Neuronal stem cell (in vitro differentiated cells): ENCODE measurements around the gene PLCH1.

Experiments used
- DNase-seq: peaks from one replicate; pipeline ENCODE4 v3.0.0-alpha.2; 2013; ENCODE audit warnings: low spot score
- H2AFZ ChIP-seq: one replicate; pipeline ENCODE4 v1.6.1; 2013; ENCODE audit warnings: mild to moderate bottlenecking, low read length, inconsistent platforms
- H2AK5ac ChIP-seq: 2 replicates; pipeline ENCODE4 v1.6.1; 2013; ENCODE audit warnings: low read depth, mild to moderate bottlenecking, inconsistent platforms, low read length, moderate library complexity, mixed read lengths
- H2BK120ac ChIP-seq: 2 replicates; pipeline ENCODE4 v1.6.1; 2013; ENCODE audit warnings: low read depth, mild to moderate bottlenecking, inconsistent platforms, low read length, moderate library complexity, mixed read lengths
- H2BK12ac ChIP-seq: one replicate; pipeline ENCODE4 v1.6.1; 2013; ENCODE audit warnings: low read length, inconsistent platforms
- H2BK15ac ChIP-seq: 2 replicates; pipeline ENCODE4 v1.6.1; 2013; ENCODE audit warnings: mild to moderate bottlenecking, low read length, inconsistent platforms, mixed read lengths
- H2BK5ac ChIP-seq: one replicate; pipeline ENCODE4 v1.6.1; 2013; ENCODE audit warnings: inconsistent platforms, mild to moderate bottlenecking, low read length, moderate library complexity
- H3K14ac ChIP-seq: one replicate; pipeline ENCODE4 v1.6.1; 2013; ENCODE audit warnings: low read length, inconsistent platforms
- H3K18ac ChIP-seq: 2 replicates; pipeline ENCODE4 v1.6.1; 2013; ENCODE audit warnings: low read length, inconsistent platforms
- H3K23ac ChIP-seq: 2 replicates; pipeline ENCODE4 v1.6.1; 2013; ENCODE audit warnings: low read depth, mild to moderate bottlenecking, mixed read lengths, low read length, inconsistent platforms; ENCODE audit not compliant: poor library complexity
- H3K27ac ChIP-seq: replicated peaks from 3 replicates; pipeline ENCODE4 v1.5.1; 2013; ENCODE audit warnings: low read length, inconsistent platforms
- H3K27me3 ChIP-seq, 3 experiments: 2 replicates each; pipeline ENCODE4 v1.6.1; 2013; ENCODE audit warnings: low read length in 3 of 3, mild to moderate bottlenecking in 2 of 3, inconsistent platforms in 1 of 3, low read depth in 1 of 3, mixed read lengths in 1 of 3, moderate library complexity in 1 of 3; ENCODE audit not compliant: control insufficient read depth in 3 of 3, insufficient read depth in 3 of 3
- H3K36me3 ChIP-seq, 2 donors: replicated peaks in 1 of 2; 2 replicates each; pipeline ENCODE4 v1.6.1; 2013; ENCODE audit warnings: low read length in 2 of 2; ENCODE audit not compliant: control insufficient read depth in 2 of 2, insufficient read depth in 2 of 2
- H3K4ac ChIP-seq: 2 replicates; pipeline ENCODE4 v1.6.1; 2013; ENCODE audit warnings: inconsistent platforms, mild to moderate bottlenecking, low read length, moderate library complexity
- H3K4me1 ChIP-seq, 2 donors: 1 replicate in 1 of 2; 2 replicates in 1 of 2; pipeline ENCODE4 v1.6.1; 2013; ENCODE audit warnings: low read length in 2 of 2, low read depth in 1 of 2; ENCODE audit not compliant: control insufficient read depth in 2 of 2, insufficient read depth in 1 of 2
- H3K4me2 ChIP-seq: one replicate; pipeline ENCODE4 v1.6.1; 2013; ENCODE audit warnings: mild to moderate bottlenecking, low read length, inconsistent platforms; ENCODE audit not compliant: insufficient read depth, poor library complexity, severe bottlenecking
- H3K4me3 ChIP-seq, 2 donors: 2 replicates each; pipeline ENCODE4 v1.5.1; 2013; ENCODE audit warnings: low read length in 2 of 2, mild to moderate bottlenecking in 2 of 2, inconsistent platforms in 1 of 2, moderate library complexity in 1 of 2
- H3K79me1 ChIP-seq: one replicate; pipeline ENCODE4 v1.6.1; 2013; ENCODE audit warnings: low read depth, mild to moderate bottlenecking, inconsistent platforms, low read length, moderate library complexity
- H3K9ac ChIP-seq: one replicate; pipeline ENCODE4 v1.6.1; 2013; ENCODE audit warnings: mild to moderate bottlenecking, low read depth, low read length, inconsistent platforms; ENCODE audit not compliant: poor library complexity
- H3K9me3 ChIP-seq, 2 donors: replicated peaks in 1 of 2; 2 replicates each; pipeline versions ENCODE3 to v1.6.1; 2013; ENCODE audit warnings: low read length in 2 of 2, mild to moderate bottlenecking in 2 of 2, inconsistent platforms in 1 of 2, low read depth in 1 of 2, mixed read lengths in 1 of 2, moderate library complexity in 1 of 2; ENCODE audit not compliant: control insufficient read depth in 2 of 2, insufficient read depth in 1 of 2
- H4K8ac ChIP-seq: one replicate; pipeline ENCODE4 v1.6.1; 2013; ENCODE audit warnings: low read depth, mild to moderate bottlenecking, inconsistent platforms, low read length, moderate library complexity
- H4K91ac ChIP-seq: one replicate; pipeline ENCODE4 v1.6.1; 2013; ENCODE audit warnings: low read length, low read depth, mild to moderate bottlenecking, inconsistent platforms; ENCODE audit not compliant: poor library complexity
- WGBS, 2 donors: extraction: QIAGEN DNeasy Blood & Tissue Kit; methylation state at CpG; one replicate each; pipeline ENCODE4 v1.1.7; 2013; ENCODE audit warnings: missing lambda C conversion rate in 2 of 2, mixed read lengths in 1 of 2; ENCODE audit not compliant: insufficient read length in 2 of 2, insufficient replicate concordance in 1 of 2; ENCODE audit errors: extremely low coverage in 2 of 2; 5-methylcytosine and 5-hydroxymethylcytosine counted together

PLCH1 gene

DNA sequence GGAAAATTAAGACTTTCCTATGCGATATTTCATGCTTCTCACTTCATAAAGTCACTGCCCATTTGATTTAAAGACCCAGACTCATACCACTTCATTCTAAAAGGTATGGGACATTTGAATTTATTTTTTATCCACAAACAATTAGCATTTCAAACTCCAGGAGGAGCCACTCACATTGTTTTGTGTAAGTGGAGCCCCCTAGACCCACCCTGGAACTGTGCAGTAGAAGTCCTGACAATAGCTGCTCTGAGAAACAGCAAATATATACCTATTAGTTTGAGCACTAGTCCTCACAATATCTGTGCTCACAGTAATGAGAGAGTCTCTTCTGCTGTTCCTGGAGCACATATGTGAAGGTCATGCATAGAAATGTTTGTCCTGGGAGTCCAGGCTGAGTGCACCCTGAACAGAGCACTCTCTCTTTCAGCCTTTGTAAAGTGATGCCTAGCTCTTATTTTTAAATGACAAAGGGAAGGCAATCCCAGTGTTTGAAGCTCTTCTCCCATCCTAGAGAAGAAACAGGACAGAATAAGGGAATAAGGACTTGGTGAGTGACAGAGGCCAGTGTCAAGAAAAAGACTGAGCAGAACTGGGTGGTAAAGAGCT is 323.9 kb downstream of the PLCH1 start:
- H3K9ac ChIP-seq: no peak overlapping the region
- no peak overlapping the region for H3K18ac ChIP-seq
- WGBS, 2 donors: no CpG with 5 or more reads among the region's 1 CpG
- no peak overlapping the region for H2BK12ac ChIP-seq
- no peak overlapping the region for H3K4me2 ChIP-seq
- H3K27me3 ChIP-seq: no peaks in the 10 kb centered on the region
- no peak overlapping the region for H3K14ac ChIP-seq
- no peak overlapping the region for H2AK5ac ChIP-seq
- H4K91ac ChIP-seq: no peak overlapping the region
- peak overlapping the region; percentile 36 for H2AFZ ChIP-seq
- H2BK120ac ChIP-seq: no peak overlapping the region
- H3K9me3 ChIP-seq: peaks cover 0 to 1% of the 10 kb centered on the region in 2 donors
- H3K23ac ChIP-seq: no peak overlapping the region
- H3K4me3 ChIP-seq: no peak overlapping the region
- H3K79me1 ChIP-seq: no peaks in the 10 kb centered on the region
- DNase-seq: peak; percentile 6
- H2BK5ac ChIP-seq: no peak overlapping the region
- H3K27ac ChIP-seq: no peak overlapping the region
- no peak overlapping the region for H3K4ac ChIP-seq
- no peak overlapping the region for H2BK15ac ChIP-seq
- H3K36me3 ChIP-seq: no peaks in the 10 kb centered on the region
- H3K4me1 ChIP-seq: peaks cover 6 to 34% of the 10 kb centered on the region in 2 donors
- H4K8ac ChIP-seq: no peak overlapping the region

GRCh38 chr3:155420406-155420805 is 324.5 kb downstream of the PLCH1 start:
- no peaks in the 10 kb centered on the region for H3K79me1 ChIP-seq
- no peak overlapping the region for H2AFZ ChIP-seq
- no peaks in the 10 kb centered on the region for H3K36me3 ChIP-seq
- no peak for DNase-seq
- H3K27ac ChIP-seq: no peak overlapping the region
- H3K4me3 ChIP-seq: no peak overlapping the region
- no CpG with 5 or more reads among the region's 4 CpGs for WGBS, 2 donors
- no peak overlapping the region for H3K4me2 ChIP-seq
- H2BK12ac ChIP-seq: no peak overlapping the region
- H3K9ac ChIP-seq: no peak overlapping the region
- no peak overlapping the region for H3K18ac ChIP-seq
- H4K91ac ChIP-seq: no peak overlapping the region
- H2AK5ac ChIP-seq: no peak overlapping the region
- no peak overlapping the region for H2BK5ac ChIP-seq
- no peak overlapping the region for H2BK15ac ChIP-seq
- H4K8ac ChIP-seq: no peak overlapping the region
- no peaks in the 10 kb centered on the region for H3K27me3 ChIP-seq
- H3K14ac ChIP-seq: no peak overlapping the region
- H3K4ac ChIP-seq: no peak overlapping the region
- no peak overlapping the region for H2BK120ac ChIP-seq
- no peak overlapping the region for H3K23ac ChIP-seq
- no peaks in the 10 kb centered on the region for H3K9me3 ChIP-seq
- H3K4me1 ChIP-seq: peaks cover 6 to 34% of the 10 kb centered on the region in 2 donors

GRCh38 chr3:155418407-155418806 is 326.5 kb downstream of the PLCH1 start:
- no peak overlapping the region for H3K14ac ChIP-seq
- no CpG with 5 or more reads among the region's 2 CpGs for WGBS, 2 donors
- H2BK12ac ChIP-seq: no peak overlapping the region
- H3K4me1 ChIP-seq: peaks cover 6 to 28% of the 10 kb centered on the region in 2 donors
- no peak overlapping the region for H3K4me2 ChIP-seq
- H2BK5ac ChIP-seq: no peak overlapping the region
- no peak overlapping the region for H3K27ac ChIP-seq
- no peaks in the 10 kb centered on the region for H3K9me3 ChIP-seq
- H2AK5ac ChIP-seq: no peak overlapping the region
- DNase-seq: peak; percentile 6
- H3K4ac ChIP-seq: no peak overlapping the region
- no peak overlapping the region for H3K23ac ChIP-seq
- H2AFZ ChIP-seq: peak overlapping the region; percentile 30
- H3K9ac ChIP-seq: no peak overlapping the region
- no peak overlapping the region for H3K18ac ChIP-seq
- H3K4me3 ChIP-seq: no peak overlapping the region
- H3K27me3 ChIP-seq: no peaks in the 10 kb centered on the region
- no peak overlapping the region for H4K8ac ChIP-seq
- H3K36me3 ChIP-seq: no peaks in the 10 kb centered on the region
- H2BK120ac ChIP-seq: no peak overlapping the region
- no peaks in the 10 kb centered on the region for H3K79me1 ChIP-seq
- no peak overlapping the region for H4K91ac ChIP-seq
- no peak overlapping the region for H2BK15ac ChIP-seq

- no CpG with 5 or more reads among the region's 3 CpGs for WGBS, 2 donors
- H4K8ac ChIP-seq: no peak overlapping the region
- H3K36me3 ChIP-seq: no peaks in the 10 kb centered on the region
- no peak overlapping the region for H2BK15ac ChIP-seq
- no peak overlapping the region for H3K4ac ChIP-seq
- H2BK5ac ChIP-seq: no peak overlapping the region
- no peak overlapping the region for H3K9ac ChIP-seq
- no peak overlapping the region for H3K27ac ChIP-seq
- H3K23ac ChIP-seq: no peak overlapping the region
- no peaks in the 10 kb centered on the region for H3K79me1 ChIP-seq
- DNase-seq: no peak
- H3K14ac ChIP-seq: no peak overlapping the region
- H2BK120ac ChIP-seq: no peak overlapping the region
- no peak overlapping the region for H3K4me3 ChIP-seq
- H2BK12ac ChIP-seq: no peak overlapping the region
- H2AK5ac ChIP-seq: no peak overlapping the region
- H3K4me2 ChIP-seq: no peak overlapping the region
- H4K91ac ChIP-seq: no peak overlapping the region
- H3K18ac ChIP-seq: no peak overlapping the region
- no peak overlapping the region for H2AFZ ChIP-seq
- peaks cover 7 to 32% of the 10 kb centered on the region in 2 donors for H3K4me1 ChIP-seq
- no peaks in the 10 kb centered on the region for H3K27me3 ChIP-seq
- H3K9me3 ChIP-seq: no peaks in the 10 kb centered on the region
Measured at GRCh38 chr3:155417119-155417517, 327.8 kb downstream of the PLCH1 start.
